Left lung (tissue), 10 donors: Measurements from ENCODE around the gene MXRA5. TPM values are rescaled to one million over a fixed set of nuclear protein-coding genes. Genes with fewer than 3 reads are reported as not detected.
"Not testable (repeated sequence)": the region's sequence is repeated elsewhere in the genome, so short reads cannot be mapped to it uniquely, and the experiment has no call there.

Source experiments
- ATAC-seq: fragments of 200-7000 bp; cut with Tn5 transposase; one replicate; pipeline ENCODE4 v1.9.1; 2020; ENCODE audit warnings: moderate library complexity
- DNase-seq, 4 donors: peaks; one replicate each; pipeline ENCODE4 v3.0.0-alpha.2; 2013 to 2020
- H3K27ac ChIP-seq, 2 donors: fragments of 200-600 bp; sonication (generic) in 1 of 2; one replicate each; pipeline versions ENCODE4 v1.5.0 to v1.8.0; 2020 to 2021
- H3K27me3 ChIP-seq, 2 donors: fragments of 200-600 bp; sonication (generic) in 1 of 2; one replicate each; pipeline versions ENCODE4 v1.5.0 to v1.8.0; 2020 to 2021
- H3K36me3 ChIP-seq, 2 donors: fragments of 200-600 bp; sonication (generic) in 1 of 2; one replicate each; pipeline versions ENCODE4 v1.5.0 to v1.8.0; 2020 to 2021
- H3K4me1 ChIP-seq, 2 donors: fragments of 200-600 bp; one replicate each; pipeline ENCODE4 v1.8.0; 2021
- H3K4me3 ChIP-seq, 2 donors: fragments of 200-600 bp; sonication (generic) in 1 of 2; one replicate each; pipeline versions ENCODE4 v1.5.0 to v1.8.0; 2020 to 2021; ENCODE audit warnings: mild to moderate bottlenecking in 1 of 2
- H3K9me3 ChIP-seq, 2 donors: fragments of 200-600 bp; sonication (generic) in 1 of 2; one replicate each; pipeline versions ENCODE4 v1.5.0 to v1.8.0; 2020 to 2021
- intact Hi-C, 2 donors: fragments of 100-400 bp; cut with DNase I; formaldehyde crosslinking; loops; one replicate each; pipeline versions ENCODE4 v1.11.2 to v1.14.2; 2022
- polyA plus RNA-seq, 6 donors: library from polyadenylated mRNA; unstranded; fragments of 120-200 nt; gene quantifications; one replicate each; pipeline ENCODE4 v1.2.1, GENCODE V29; 2013; ENCODE audit not compliant: insufficient read length in 6 of 6
- total RNA-seq, 2 donors: library from RNA; stranded (reverse); fragmentation: NEBNext Ultra II Directional; extraction: Animal tissue kit (Norgen Biotek cat#: 25700); gene quantifications; one replicate each; pipeline ENCODE4 v1.2.1, GENCODE V29; 2021
- TF ChIP-seq, protein P1 (sequence below), 2 donors: fragments of 200-600 bp; sonication (generic) in 1 of 2; IDR thresholded peaks; one replicate each; pipeline versions ENCODE4 v1.5.0 to v1.8.0; 2021; ENCODE audit warnings: antibody characterized with exemption in 2 of 2
- donor health status: DM: no; HTN: yes; CAD: no.
- donor health status: DM: no; HTN: no; CAD: no.

Gene MXRA5
- total and polyA plus RNA-seq, 8 donors = 0.14 to 51.7 (median 0.75) TPM

DNA sequence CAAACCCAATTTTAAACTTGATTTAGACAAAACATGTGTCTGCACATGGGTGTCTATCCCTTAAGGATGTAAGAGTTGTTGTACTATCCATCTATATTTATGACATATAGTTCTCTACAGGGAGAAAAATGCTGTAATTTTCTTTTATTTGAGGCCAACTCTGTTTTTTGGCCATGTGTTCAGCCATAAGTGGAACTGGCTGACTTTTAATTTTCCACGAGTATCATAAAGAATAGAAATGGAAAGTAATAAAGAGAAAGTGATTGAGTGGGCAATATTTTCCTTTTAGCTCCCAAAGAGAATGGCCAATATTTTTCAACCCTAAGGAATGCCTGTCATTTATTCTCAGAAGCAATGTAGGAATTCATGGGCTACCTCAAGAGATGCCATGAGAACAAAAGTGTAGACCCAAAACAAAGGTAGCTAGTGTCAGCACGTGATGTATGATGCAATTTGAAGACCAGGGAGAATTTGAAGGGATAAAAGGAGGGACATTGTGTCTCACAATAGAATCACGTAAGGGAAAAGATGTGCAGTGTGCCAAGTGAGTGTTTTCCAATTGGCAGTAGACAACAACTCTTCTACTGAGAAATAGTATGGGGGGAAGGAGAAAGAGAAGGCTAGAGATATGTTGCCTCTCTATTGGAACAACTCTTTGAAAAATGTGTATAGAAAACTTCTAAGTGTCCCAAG, 27.8 kb upstream of the MXRA5 start:
- DNase-seq (no peak), ATAC-seq (no peak)
- TF ChIP-seq, protein P1, sequence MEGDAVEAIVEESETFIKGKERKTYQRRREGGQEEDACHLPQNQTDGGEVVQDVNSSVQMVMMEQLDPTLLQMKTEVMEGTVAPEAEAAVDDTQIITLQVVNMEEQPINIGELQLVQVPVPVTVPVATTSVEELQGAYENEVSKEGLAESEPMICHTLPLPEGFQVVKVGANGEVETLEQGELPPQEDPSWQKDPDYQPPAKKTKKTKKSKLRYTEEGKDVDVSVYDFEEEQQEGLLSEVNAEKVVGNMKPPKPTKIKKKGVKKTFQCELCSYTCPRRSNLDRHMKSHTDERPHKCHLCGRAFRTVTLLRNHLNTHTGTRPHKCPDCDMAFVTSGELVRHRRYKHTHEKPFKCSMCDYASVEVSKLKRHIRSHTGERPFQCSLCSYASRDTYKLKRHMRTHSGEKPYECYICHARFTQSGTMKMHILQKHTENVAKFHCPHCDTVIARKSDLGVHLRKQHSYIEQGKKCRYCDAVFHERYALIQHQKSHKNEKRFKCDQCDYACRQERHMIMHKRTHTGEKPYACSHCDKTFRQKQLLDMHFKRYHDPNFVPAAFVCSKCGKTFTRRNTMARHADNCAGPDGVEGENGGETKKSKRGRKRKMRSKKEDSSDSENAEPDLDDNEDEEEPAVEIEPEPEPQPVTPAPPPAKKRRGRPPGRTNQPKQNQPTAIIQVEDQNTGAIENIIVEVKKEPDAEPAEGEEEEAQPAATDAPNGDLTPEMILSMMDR (IDR thresholded peaks at IDR 0.05) = no peak
- intact Hi-C loops = no loop called here
- no peak overlapping the region for H3K4me3 ChIP-seq
- no peaks in the 10 kb centered on the region for H3K36me3 ChIP-seq
- H3K27me3 ChIP-seq = no peaks in the 10 kb centered on the region
- H3K9me3 ChIP-seq = no peaks in the 10 kb centered on the region
- no peaks in the 10 kb centered on the region for H3K4me1 ChIP-seq
- no peak overlapping the region for H3K27ac ChIP-seq

DNA sequence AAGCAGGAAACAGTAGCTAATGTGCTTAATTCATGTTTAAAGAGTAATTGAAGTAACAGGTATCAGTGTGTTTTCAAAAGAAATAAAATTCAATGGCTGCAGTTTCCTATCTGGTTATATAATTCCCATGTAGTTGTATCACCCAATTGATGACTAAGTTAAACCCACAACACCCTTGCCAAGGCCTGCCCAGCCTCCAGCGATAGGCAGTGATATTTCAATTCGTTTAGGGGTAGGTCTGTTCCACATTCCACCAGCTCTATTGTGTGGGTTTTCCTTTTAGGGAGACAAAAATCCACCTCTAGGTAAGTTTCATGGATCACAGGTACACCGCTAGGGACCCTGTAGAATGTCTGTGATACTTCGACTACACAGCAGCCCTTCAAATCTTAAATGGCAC, 24.7 kb upstream of the MXRA5 start:
- intact Hi-C loops = no loop called here
- Histone ChIP-seq H3K27me3 (no peaks in the 10 kb centered on the region), H3K27ac (no peak overlapping the region), H3K9me3 (no peaks in the 10 kb centered on the region), H3K4me1 (no peaks in the 10 kb centered on the region), H3K4me3 (no peak overlapping the region), H3K36me3 (no peaks in the 10 kb centered on the region)
- ATAC-seq (no peak), DNase-seq (no peak)
- TF ChIP-seq, protein P1 (IDR thresholded peaks at IDR 0.05) = no peak

DNA sequence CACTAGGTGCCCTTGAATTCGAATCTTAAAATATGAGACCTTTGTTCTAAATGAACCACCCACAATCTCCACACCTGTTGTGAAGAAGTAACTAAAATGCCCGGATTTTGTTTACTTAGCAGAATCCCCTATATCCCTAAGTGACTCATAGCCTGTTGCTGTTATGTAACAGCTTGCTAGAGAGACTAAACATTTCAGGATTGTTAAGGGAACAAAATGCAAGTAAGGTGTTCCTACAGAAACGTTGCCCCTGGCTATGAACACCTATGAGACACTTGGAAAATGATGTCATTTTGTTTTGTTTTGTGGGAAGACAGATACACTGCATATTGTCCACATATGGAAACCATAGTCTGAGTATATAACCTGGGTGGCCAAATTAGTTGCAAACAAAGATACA, 24.2 kb upstream of the MXRA5 start:
- TF ChIP-seq, protein P1 (IDR thresholded peaks at IDR 0.05) = no peak
- no peaks in the 10 kb centered on the region for H3K27me3 ChIP-seq
- no peaks in the 10 kb centered on the region for H3K4me1 ChIP-seq
- DNase-seq = no peak
- no peak for ATAC-seq
- intact Hi-C loops = no loop called here
- no peaks in the 10 kb centered on the region for H3K9me3 ChIP-seq
- H3K4me3 ChIP-seq = no peak overlapping the region
- H3K36me3 ChIP-seq = no peaks in the 10 kb centered on the region
- no peak overlapping the region for H3K27ac ChIP-seq

DNA sequence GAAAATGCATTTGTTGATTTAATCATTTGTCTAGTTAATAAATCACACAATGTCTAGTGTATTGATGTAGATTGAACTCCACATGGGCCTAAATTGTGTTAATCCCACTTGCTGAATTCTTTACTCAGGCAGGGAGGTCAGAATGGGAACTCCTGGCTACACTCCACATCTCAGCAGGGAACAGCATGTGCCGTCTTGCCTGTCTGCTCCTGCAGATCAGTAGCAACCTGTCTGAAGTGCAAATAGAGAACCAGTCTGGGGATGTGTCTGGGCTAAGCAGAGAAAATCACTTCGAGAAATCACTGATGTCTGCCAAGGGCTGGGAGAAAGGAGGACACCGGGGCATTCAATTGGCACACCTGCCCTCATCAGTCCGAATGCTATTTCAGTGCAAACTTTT, 16.5 kb upstream of the MXRA5 start:
- intact Hi-C loops = no loop called here
- TF ChIP-seq, protein P1 (IDR thresholded peaks at IDR 0.05) = no peak
- H3K27me3 ChIP-seq = no peaks in the 10 kb centered on the region

DNA sequence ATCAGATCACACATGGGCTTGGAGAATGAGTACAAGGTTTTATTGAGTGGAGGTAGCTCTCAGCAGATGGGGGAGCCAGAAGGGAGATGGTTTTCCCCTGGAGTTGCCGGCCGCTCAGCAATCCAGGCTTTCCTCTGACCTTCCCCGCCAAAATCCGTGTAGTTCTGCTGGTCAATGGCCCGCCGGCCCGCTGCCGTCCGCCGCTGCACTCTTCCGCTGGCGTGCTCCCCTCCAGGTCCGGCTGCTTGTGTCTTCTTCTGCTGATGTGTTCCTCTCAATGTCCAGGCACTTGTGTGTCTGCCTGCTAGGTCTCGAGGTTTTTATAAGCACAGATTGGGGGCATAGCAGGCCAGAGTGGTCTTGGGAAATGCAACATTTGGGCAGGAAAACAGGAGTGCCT, 14.4 kb upstream of the MXRA5 start:
- DNase-seq (no peak), ATAC-seq (no peak)
- Histone ChIP-seq H3K4me1 (no peaks in the 10 kb centered on the region), H3K4me3 (no peak overlapping the region), H3K27me3 (no peaks in the 10 kb centered on the region), H3K9me3 (no peaks in the 10 kb centered on the region), H3K27ac (no peak overlapping the region), H3K36me3 (no peaks in the 10 kb centered on the region)
- intact Hi-C loops = no loop called here
- TF ChIP-seq, protein P1 (IDR thresholded peaks at IDR 0.05) = no peak

More for the DNA sequence above, 16.5 kb upstream of the MXRA5 start:
- H3K27ac ChIP-seq = no peak overlapping the region
- DNase-seq = no peak
- H3K36me3 ChIP-seq = no peaks in the 10 kb centered on the region
- no peaks in the 10 kb centered on the region for H3K4me1 ChIP-seq
- ATAC-seq = no peak
- no peak overlapping the region for H3K4me3 ChIP-seq
- no peaks in the 10 kb centered on the region for H3K9me3 ChIP-seq

DNA sequence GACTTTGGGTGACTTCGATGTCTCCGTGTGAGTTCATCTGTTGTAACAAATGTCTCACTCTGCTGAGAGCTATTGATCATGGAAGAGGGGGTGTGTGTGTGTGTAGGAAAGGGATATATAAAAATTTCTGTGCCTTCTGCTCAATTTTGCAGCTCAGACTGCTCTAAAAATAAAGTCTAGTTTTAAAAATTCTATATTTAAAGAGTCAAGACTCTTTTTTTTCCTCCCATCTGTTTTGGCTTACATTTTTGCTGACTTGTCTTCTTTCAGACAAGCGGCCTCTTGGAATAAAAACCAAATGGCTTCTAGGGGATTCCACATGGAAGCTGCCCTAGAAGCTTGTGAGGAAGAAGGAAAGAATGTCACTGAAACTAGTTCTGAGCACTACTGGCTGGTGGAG, 6.3 kb upstream of the MXRA5 start:
- ATAC-seq, H3K4me1 ChIP-seq, DNase-seq, H3K27ac ChIP-seq, H3K9me3 ChIP-seq, H3K36me3 ChIP-seq, H3K27me3 ChIP-seq, H3K4me3 ChIP-seq, intact Hi-C loops: not testable (repeated sequence)
